22Rv1 (cell line): ENCODE results near the gene POLE3.

ENCODE experiments used
- ZFX ChIP-seq: fragments of 450-650 bp; IDR thresholded peaks from 2 replicates; pipeline ENCODE4 v1.6.1; 2017; ENCODE audit warnings: antibody characterized with exemption, borderline replicate concordance
- TF ChIP-seq, protein P1 (sequence below): fragments of 450-650 bp; IDR thresholded peaks from 2 replicates; pipeline ENCODE4 v1.5.1; 2017; ENCODE audit warnings: mild to moderate bottlenecking

DNA sequence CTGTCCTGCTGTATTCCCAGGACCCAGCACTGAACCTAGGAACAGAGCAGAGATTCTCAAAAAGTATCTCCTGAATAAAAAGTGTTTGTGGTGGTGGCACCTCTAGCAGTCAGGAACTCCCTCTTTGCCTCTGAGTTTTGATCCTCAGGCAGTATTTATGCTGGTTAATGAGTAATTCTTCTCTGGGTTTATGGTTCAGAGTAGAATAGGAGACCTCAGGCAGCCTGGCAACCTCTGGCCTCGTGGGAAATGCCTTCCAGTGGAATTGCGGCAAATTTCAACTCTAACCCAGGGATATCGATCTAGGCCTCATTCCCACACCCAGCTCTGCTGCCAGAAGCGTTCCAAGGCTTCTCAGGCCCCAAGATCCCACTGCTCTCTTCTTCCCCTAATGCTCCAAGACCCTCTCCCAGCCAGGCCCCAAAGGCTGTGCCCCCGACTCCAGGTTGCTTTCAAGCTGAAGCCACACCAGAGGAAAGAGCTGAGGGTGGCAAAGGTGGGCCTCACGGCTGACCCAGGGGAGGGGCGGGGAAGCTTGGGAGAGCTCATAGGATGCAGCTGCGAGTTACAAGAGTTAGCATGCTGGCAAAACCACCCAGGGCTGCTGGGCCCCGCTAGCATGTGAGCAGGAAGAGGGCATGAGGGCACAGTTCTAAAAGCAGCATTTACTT, 22.8 kb downstream of the POLE3 start:
- TF ChIP-seq, protein P1, sequence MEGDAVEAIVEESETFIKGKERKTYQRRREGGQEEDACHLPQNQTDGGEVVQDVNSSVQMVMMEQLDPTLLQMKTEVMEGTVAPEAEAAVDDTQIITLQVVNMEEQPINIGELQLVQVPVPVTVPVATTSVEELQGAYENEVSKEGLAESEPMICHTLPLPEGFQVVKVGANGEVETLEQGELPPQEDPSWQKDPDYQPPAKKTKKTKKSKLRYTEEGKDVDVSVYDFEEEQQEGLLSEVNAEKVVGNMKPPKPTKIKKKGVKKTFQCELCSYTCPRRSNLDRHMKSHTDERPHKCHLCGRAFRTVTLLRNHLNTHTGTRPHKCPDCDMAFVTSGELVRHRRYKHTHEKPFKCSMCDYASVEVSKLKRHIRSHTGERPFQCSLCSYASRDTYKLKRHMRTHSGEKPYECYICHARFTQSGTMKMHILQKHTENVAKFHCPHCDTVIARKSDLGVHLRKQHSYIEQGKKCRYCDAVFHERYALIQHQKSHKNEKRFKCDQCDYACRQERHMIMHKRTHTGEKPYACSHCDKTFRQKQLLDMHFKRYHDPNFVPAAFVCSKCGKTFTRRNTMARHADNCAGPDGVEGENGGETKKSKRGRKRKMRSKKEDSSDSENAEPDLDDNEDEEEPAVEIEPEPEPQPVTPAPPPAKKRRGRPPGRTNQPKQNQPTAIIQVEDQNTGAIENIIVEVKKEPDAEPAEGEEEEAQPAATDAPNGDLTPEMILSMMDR = no peak
- TF ChIP-seq ZFX = no peak
